ENCODE results near the gene COMMD4. TPM values are rescaled to one million over a fixed set of nuclear protein-coding genes. Genes with fewer than 3 reads are reported as not detected.

COMMD4 gene
- total and polyA plus RNA-seq, 10 of the 15 experiments (the other 5 are each of a cell fraction or from before 2014, with no cell fraction given) = 14.5 to 118 (median 75.3) TPM

GRCh38 chr15:75364881-75365280, 29.0 kb downstream of the COMMD4 start:
- H3K79me2 ChIP-seq (ENCODE audit: control insufficient read depth, insufficient read depth, low read length) = peaks cover 8% of the 10 kb centered on the region
- peaks cover 6% of the 10 kb centered on the region for H3K4me1 ChIP-seq (ENCODE audit: control insufficient read depth, insufficient read depth, low read length)
- H3K27ac ChIP-seq (ENCODE audit: control insufficient read depth, insufficient read depth) = no peak overlapping the region
- peaks cover 0 to 12% of the 10 kb centered on the region in 2 experiments for H3K36me3 ChIP-seq (ENCODE audit: control insufficient read depth in 2 of 2, insufficient read depth in 2 of 2, low read length in 1 of 2)
- no peak overlapping the region for H3K9ac ChIP-seq (ENCODE audit: control insufficient read depth, insufficient read depth, low read length)
- FAIRE-seq (no peak), ATAC-seq (no peak), DNase-seq (ENCODE audit: low read depth, low spot score) (no peak)
- ChIA-PET RAD21 (ENCODE audit: unreplicated experiment) (no interaction called here), POLR2A (no interaction called here), SMC1A (ENCODE audit: uncharacterized antibody, unreplicated experiment) (no interaction called here), CTCF (no interaction called here)
- H2AFZ ChIP-seq (ENCODE audit: control insufficient read depth, low read depth, low read length) = no peak overlapping the region
- no peak overlapping the region for H3K4me2 ChIP-seq (ENCODE audit: control insufficient read depth, insufficient read depth)
- in situ Hi-C loops (cut with MboI) = no loop called here
- WGBS (ENCODE audit: insufficient coverage, insufficient replicate concordance, low lambda C conversion rate, missing lambda C conversion rate) = 96% methylated on average over 6 of the region's 6 CpGs
- H4K20me1 ChIP-seq (ENCODE audit: control insufficient read depth, insufficient read depth) = no peaks in the 10 kb centered on the region
- H3K9me3 ChIP-seq (replicated peaks; ENCODE audit: control insufficient read depth, insufficient read depth, low read length) = no peaks in the 10 kb centered on the region
- no TSS peak for BruUV-seq (replicated peaks)
- no peaks in the 10 kb centered on the region for H3K27me3 ChIP-seq (replicated peaks in 1 of 2; ENCODE audit: control insufficient read depth in 2 of 2, insufficient read depth in 2 of 2, low read length in 1 of 2)
- H3K4me3 ChIP-seq = no peak overlapping the region
- intact Hi-C loops (cut with micrococcal nuclease; ENCODE audit: unreplicated experiment) = no loop called here
- TF ChIP-seq CTCF (IDR thresholded peaks at IDR 0.05 in 2 of 3, conservative IDR thresholded peaks at IDR 0.05 in 1 of 3; ENCODE audit: control insufficient read depth in 2 of 3, extremely low read depth in 1 of 3, insufficient read depth in 1 of 3, low read depth in 3 of 3, low read length in 3 of 3) (no peak), ZNF592 (IDR thresholded peaks at IDR 0.05) (no peak), FOXK2 (IDR thresholded peaks at IDR 0.05) (no peak), MTA3 (IDR thresholded peaks at IDR 0.05; ENCODE audit: borderline replicate concordance, low read length) (no peak), EZH2 (IDR thresholded peaks at IDR 0.05; ENCODE audit: borderline replicate concordance, control insufficient read depth, low read depth, low read length) (no peak), ZBTB33 (IDR thresholded peaks at IDR 0.05) (no peak), CREB1 (IDR thresholded peaks at IDR 0.05; ENCODE audit: low read depth) (no peak), PAX5 (IDR thresholded peaks at IDR 0.05; ENCODE audit: borderline replicate concordance, low read depth, low read length) (no peak), CEBPB (IDR thresholded peaks at IDR 0.05; ENCODE audit: borderline replicate concordance in 1 of 2, low read depth in 2 of 2, low read length in 2 of 2) (no peak), SMAD1 (IDR thresholded peaks at IDR 0.05; ENCODE audit: low read depth, partially characterized antibody) (no peak), FOS (IDR thresholded peaks at IDR 0.05; ENCODE audit: borderline replicate concordance, extremely low read depth, insufficient read length) (no peak), BRCA1 (IDR thresholded peaks at IDR 0.05; ENCODE audit: low read depth, low read length) (no peak), MLLT1 (IDR thresholded peaks at IDR 0.05) (no peak), POU2F2 (IDR thresholded peaks at IDR 0.05; ENCODE audit: borderline replicate concordance, low read depth, low read length) (no peak)

Data from GM12878 (cell line).